ENCODE data around the gene PPFIA3. TPM values are rescaled to one million over a fixed set of nuclear protein-coding genes. Genes with fewer than 3 reads are reported as not detected.

PPFIA3 gene
- total and polyA plus RNA-seq, 2 donors (not counting 1 experiment from before 2014, with no cell fraction given) = 2.1 to 3.4 TPM

DNA sequence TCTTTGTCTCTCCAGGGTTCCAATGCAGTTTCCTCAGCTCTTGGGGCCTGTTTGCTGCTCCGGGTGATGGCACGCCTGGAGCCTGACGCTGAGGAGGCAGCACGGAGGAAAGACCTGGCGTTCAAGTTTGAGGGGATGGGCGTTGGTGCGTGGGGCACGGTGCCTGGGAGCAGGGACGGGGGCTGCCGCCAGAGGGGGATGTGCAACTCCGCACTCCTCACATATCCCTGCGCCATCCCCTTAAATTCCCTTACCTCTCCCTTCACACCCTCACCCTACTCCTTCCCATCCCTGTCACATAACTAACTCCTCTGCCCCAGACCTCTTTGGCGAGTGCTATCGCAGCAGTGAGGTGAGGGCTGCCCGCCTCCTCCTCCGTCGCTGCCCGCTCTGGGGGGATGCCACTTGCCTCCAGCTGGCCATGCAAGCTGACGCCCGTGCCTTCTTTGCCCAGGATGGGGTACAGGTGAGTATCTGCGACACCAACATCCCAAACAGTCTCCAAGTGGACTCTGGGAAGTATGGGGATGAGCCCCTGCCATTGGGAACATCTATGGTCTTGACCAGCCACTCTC lies 69.4 kb downstream of the PPFIA3 start:
- Mint-ChIP-seq H3K27me3 (peaks cover 12% of the 10 kb centered on the region), H3K9me3 (ENCODE audit: insufficient read depth) (peaks cover 3% of the 10 kb centered on the region), H3K4me1 (peaks cover 5% of the 10 kb centered on the region), H3K27ac (no peak overlapping the region), H3K4me3 (no peak overlapping the region)
- no peaks in the 10 kb centered on the region for H3K36me3 ChIP-seq (replicated peaks in 1 of 2; ENCODE audit: control extremely low read depth in 1 of 2, control insufficient read depth in 1 of 2, extremely low read depth in 1 of 2, insufficient read depth in 2 of 2, low read length in 1 of 2)
- H2AFZ ChIP-seq (ENCODE audit: insufficient read depth, low read depth, low read length, poor library complexity, severe bottlenecking) = no peak overlapping the region
- no peak overlapping the region for H3K27ac ChIP-seq (ENCODE audit: low read length in 2 of 2)
- H4K20me1 ChIP-seq (ENCODE audit: control insufficient read depth, insufficient read depth, low read length, poor library complexity, severe bottlenecking) = no peaks in the 10 kb centered on the region
- WGBS (ENCODE audit: insufficient coverage) = 94% methylated on average over 17 of the region's 21 CpGs
- peaks cover 0 to 23% (median 4%) of the 10 kb centered on the region in 3 donors for H3K9me3 ChIP-seq (ENCODE audit: control extremely low read depth in 1 of 3, control insufficient read depth in 2 of 3, insufficient read depth in 1 of 3, low read length in 2 of 3)
- H3K27me3 ChIP-seq (replicated peaks in 1 of 4; ENCODE audit: control extremely low read depth in 1 of 4, control insufficient read depth in 3 of 4, insufficient read depth in 4 of 4, low read length in 3 of 4) = peaks cover 0 to 7% (median 1%) of the 10 kb centered on the region in 4 experiments
- CTCF ChIA-PET = interaction anchor here (4.8 kb wide), 1 partner anchor 10 kb away, joined by 26 read pairs; no protein-coding TSS in a partner anchor
- no peaks in the 10 kb centered on the region for H3K4me1 ChIP-seq (ENCODE audit: control insufficient read depth in 2 of 2, insufficient read depth in 2 of 2, low read length in 2 of 2)
- POLR2A ChIA-PET = no interaction called here
- H3K4me3 ChIP-seq (ENCODE audit: control extremely low read depth in 1 of 5, extremely low read depth in 1 of 5, insufficient read depth in 1 of 5, low read depth in 2 of 5, low read length in 4 of 5) = no peak overlapping the region
- H3K9ac ChIP-seq (ENCODE audit: low read length) = no peak overlapping the region
- ATAC-seq (ENCODE audit: low read depth) (no peak), DNase-seq (no peak)
- H3K79me2 ChIP-seq (ENCODE audit: control insufficient read depth, insufficient read depth, low read length) = no peaks in the 10 kb centered on the region
- no peak overlapping the region for H3K4me2 ChIP-seq (replicated peaks; ENCODE audit: low read depth, low read length, poor library complexity, severe bottlenecking)
- intact Hi-C loops (cut with micrococcal nuclease) = no loop called here
- no peak for TF ChIP-seq EZH2 (IDR thresholded peaks at IDR 0.05; ENCODE audit: borderline replicate concordance, insufficient read depth, low read depth, low read length, poor library complexity, severe bottlenecking)
- TF ChIP-seq, protein P1, sequence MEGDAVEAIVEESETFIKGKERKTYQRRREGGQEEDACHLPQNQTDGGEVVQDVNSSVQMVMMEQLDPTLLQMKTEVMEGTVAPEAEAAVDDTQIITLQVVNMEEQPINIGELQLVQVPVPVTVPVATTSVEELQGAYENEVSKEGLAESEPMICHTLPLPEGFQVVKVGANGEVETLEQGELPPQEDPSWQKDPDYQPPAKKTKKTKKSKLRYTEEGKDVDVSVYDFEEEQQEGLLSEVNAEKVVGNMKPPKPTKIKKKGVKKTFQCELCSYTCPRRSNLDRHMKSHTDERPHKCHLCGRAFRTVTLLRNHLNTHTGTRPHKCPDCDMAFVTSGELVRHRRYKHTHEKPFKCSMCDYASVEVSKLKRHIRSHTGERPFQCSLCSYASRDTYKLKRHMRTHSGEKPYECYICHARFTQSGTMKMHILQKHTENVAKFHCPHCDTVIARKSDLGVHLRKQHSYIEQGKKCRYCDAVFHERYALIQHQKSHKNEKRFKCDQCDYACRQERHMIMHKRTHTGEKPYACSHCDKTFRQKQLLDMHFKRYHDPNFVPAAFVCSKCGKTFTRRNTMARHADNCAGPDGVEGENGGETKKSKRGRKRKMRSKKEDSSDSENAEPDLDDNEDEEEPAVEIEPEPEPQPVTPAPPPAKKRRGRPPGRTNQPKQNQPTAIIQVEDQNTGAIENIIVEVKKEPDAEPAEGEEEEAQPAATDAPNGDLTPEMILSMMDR (IDR thresholded peaks at IDR 0.05) = no peak

DNA sequence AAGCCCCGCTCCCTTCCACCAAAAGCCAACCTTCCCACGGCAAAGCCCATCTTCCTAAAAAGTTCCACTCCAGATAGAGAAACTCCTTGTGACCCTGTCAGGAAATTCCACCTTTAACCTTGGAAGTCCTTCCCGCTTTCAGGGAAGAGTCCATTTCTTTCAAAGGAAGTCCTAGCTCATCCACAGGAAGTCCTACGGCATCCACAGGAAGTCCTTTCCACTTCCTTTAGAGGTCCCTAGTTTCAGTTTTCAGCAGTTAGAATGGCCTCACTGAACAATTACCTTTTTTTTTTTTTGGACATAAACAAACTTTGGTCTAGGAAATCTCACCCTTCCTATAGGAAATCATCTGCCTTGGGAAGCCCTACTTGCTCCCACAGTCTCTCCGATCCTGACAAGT lies 69.9 kb downstream of the PPFIA3 start:
- H3K9me3 Mint-ChIP-seq (ENCODE audit: insufficient read depth) = no peaks in the 10 kb centered on the region
- 80% methylated on average over 5 of the region's 5 CpGs for WGBS (ENCODE audit: insufficient coverage)
- ChIA-PET POLR2A (no interaction called here), CTCF (interaction anchor here (1.0 kb wide), 1 partner anchor 94 kb away, joined by 3 read pairs; no protein-coding TSS in a partner anchor)
- Histone ChIP-seq H3K27me3 (replicated peaks in 1 of 4; ENCODE audit: control extremely low read depth in 1 of 4, control insufficient read depth in 3 of 4, insufficient read depth in 4 of 4, low read length in 3 of 4) (peaks cover 0 to 7% (median 1%) of the 10 kb centered on the region in 4 experiments), H3K4me3 (ENCODE audit: control extremely low read depth in 1 of 5, extremely low read depth in 1 of 5, insufficient read depth in 1 of 5, low read depth in 2 of 5, low read length in 4 of 5) (no peak overlapping the region), H2AFZ (ENCODE audit: insufficient read depth, low read depth, low read length, poor library complexity, severe bottlenecking) (no peak overlapping the region), H3K79me2 (ENCODE audit: control insufficient read depth, insufficient read depth, low read length) (no peaks in the 10 kb centered on the region), H3K27ac (ENCODE audit: low read length in 2 of 2) (no peak overlapping the region), H3K4me2 (replicated peaks; ENCODE audit: low read depth, low read length, poor library complexity, severe bottlenecking) (no peak overlapping the region), H3K9ac (ENCODE audit: low read length) (no peak overlapping the region), H3K36me3 (replicated peaks in 1 of 2; ENCODE audit: control extremely low read depth in 1 of 2, control insufficient read depth in 1 of 2, extremely low read depth in 1 of 2, insufficient read depth in 2 of 2, low read length in 1 of 2) (no peaks in the 10 kb centered on the region), H3K9me3 (ENCODE audit: control extremely low read depth in 1 of 3, control insufficient read depth in 2 of 3, insufficient read depth in 1 of 3, low read length in 2 of 3) (peaks cover 0 to 17% (median 0%) of the 10 kb centered on the region in 3 donors), H3K4me1 (ENCODE audit: control insufficient read depth in 2 of 2, insufficient read depth in 2 of 2, low read length in 2 of 2) (no peaks in the 10 kb centered on the region), H4K20me1 (ENCODE audit: control insufficient read depth, insufficient read depth, low read length, poor library complexity, severe bottlenecking) (no peaks in the 10 kb centered on the region)
- peaks cover 12% of the 10 kb centered on the region for H3K27me3 Mint-ChIP-seq
- H3K4me1 Mint-ChIP-seq = peaks cover 5% of the 10 kb centered on the region
- DNase-seq (no peak), ATAC-seq (ENCODE audit: low read depth) (no peak)
- no peak for TF ChIP-seq EZH2 (IDR thresholded peaks at IDR 0.05; ENCODE audit: borderline replicate concordance, insufficient read depth, low read depth, low read length, poor library complexity, severe bottlenecking)
- TF ChIP-seq, protein P1 (IDR thresholded peaks at IDR 0.05) = no peak
- H3K27ac Mint-ChIP-seq = no peak overlapping the region
- intact Hi-C loops (cut with micrococcal nuclease) = no loop called here
- no peak overlapping the region for H3K4me3 Mint-ChIP-seq
